Omental fat pad (tissue), 4 donors: ENCODE measurements around the gene CELF2. TPM values are rescaled to one million over a fixed set of nuclear protein-coding genes. Genes with fewer than 3 reads are reported as not detected.

Experiments
- ATAC-seq: fragments of 150-250 bp; one replicate; pipeline ENCODE4 v1.9.1; 2016; ENCODE audit warnings: mild to moderate bottlenecking, moderate library complexity; ENCODE audit not compliant: low FRiP score
- DNase-seq: peaks from one replicate; pipeline ENCODE4 v3.0.0-alpha.2; 2019; ENCODE audit warnings: low spot score
- total RNA-seq, 4 donors: library from RNA; depleted of rRNA; stranded (reverse); fragments of >200 nt; gene quantifications; one replicate each; pipeline ENCODE4 v1.1.0, GENCODE V29; 2016
- TF ChIP-seq, protein P1 (sequence below), 3 donors: fragments of 450-650 bp; IDR thresholded peaks; one replicate each; pipeline ENCODE4 v1.5.1; 2016 to 2017; ENCODE audit warnings: antibody characterized with exemption in 3 of 3, mild to moderate bottlenecking in 3 of 3, moderate library complexity in 2 of 3

The CELF2 gene
- total RNA-seq, 4 donors from 2014 or later = 81.7 to 116 (median 104) TPM

DNA sequence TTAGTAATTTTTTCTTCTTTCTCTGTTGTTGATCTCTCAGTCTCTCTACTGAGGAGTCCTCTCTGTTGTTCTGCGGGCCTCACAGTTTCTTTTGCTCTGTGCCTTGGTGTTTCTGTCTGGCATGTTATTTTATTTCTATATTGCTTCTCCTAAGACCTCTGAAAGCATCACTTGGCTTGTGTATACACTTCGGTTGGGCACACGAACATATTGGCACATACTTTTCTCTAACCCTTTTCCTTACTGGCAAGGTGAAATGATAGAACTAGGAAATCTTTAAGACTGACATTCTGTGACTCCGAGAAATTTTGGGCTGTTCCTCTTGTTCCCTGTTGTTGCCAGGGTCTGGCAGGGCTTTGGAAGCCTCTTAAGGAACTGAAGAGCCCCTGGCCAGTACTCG is 148.9 kb downstream of the CELF2 start:
- ATAC-seq (no peak), DNase-seq (no peak)
- TF ChIP-seq, protein P1, sequence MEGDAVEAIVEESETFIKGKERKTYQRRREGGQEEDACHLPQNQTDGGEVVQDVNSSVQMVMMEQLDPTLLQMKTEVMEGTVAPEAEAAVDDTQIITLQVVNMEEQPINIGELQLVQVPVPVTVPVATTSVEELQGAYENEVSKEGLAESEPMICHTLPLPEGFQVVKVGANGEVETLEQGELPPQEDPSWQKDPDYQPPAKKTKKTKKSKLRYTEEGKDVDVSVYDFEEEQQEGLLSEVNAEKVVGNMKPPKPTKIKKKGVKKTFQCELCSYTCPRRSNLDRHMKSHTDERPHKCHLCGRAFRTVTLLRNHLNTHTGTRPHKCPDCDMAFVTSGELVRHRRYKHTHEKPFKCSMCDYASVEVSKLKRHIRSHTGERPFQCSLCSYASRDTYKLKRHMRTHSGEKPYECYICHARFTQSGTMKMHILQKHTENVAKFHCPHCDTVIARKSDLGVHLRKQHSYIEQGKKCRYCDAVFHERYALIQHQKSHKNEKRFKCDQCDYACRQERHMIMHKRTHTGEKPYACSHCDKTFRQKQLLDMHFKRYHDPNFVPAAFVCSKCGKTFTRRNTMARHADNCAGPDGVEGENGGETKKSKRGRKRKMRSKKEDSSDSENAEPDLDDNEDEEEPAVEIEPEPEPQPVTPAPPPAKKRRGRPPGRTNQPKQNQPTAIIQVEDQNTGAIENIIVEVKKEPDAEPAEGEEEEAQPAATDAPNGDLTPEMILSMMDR (IDR thresholded peaks at IDR 0.05) = no peak

DNA sequence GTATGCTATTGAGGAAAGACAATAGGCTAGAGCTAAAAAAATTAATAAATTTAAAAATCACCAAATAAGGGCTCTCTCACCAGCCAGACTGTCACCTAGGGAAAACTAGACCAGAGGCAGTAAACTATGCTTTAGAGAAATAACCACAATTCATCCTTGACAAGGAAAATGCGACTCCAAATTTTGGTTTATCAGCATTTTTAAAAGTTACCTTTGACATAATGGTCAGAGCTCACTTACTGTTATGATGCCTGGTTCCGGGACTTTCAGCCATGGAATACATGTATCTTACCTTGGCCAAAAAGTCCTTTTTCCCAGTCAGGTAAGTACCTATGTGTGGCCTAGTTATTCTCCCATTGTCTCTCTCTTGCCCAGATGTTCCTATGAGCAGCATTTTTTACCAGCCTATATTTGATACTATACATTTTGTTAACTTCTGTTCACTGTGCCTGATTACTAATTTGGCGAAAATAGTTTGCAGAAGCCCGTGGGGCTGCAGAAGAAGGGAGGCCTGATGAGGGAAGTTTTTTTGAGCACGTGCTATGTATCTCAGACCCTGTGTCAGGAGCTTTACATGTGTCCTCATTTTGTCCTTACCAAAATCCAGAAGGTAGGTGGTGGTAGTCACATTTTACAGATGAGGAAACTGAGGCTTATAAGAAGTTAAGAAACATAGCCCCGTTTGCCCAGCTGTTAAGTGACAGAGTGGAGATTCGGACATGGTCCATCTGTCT is 149.7 kb downstream of the CELF2 start:
- TF ChIP-seq, protein P1 (IDR thresholded peaks at IDR 0.05) = no peak
- ATAC-seq (no peak), DNase-seq (no peak)

DNA sequence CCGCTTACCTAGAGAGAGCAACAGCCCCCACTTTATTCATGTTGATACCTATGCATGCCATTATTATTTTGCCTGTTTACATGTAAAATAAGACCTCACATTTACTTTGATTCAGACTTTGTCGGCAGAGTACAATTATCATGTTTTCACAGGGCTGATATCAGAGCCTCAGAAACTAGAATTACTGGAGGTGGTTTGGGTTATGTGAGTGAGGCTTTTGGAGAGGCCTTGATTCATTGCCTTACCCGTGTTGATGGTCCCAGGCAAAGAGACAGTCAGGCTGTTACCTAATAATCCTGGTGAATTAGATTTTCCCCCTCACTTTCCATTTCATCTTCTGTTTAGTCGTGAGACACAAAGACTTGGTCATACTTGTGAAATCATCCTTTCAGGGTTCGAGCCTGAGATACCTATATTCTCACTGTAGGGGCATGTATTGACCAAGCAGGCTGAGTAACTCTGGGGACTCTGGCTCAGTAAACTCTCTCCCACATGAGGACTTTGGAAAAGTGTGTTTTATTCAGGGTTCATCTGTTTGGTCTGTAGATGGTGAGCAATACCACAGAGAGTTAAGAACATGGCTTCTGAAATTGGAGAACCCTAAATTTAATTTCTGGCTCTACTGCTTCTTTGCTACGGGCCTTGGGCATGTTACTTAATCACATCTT is 150.9 kb downstream of the CELF2 start:
- TF ChIP-seq, protein P1 (IDR thresholded peaks at IDR 0.05) = no peak
- no peak for DNase-seq
- no peak for ATAC-seq

DNA sequence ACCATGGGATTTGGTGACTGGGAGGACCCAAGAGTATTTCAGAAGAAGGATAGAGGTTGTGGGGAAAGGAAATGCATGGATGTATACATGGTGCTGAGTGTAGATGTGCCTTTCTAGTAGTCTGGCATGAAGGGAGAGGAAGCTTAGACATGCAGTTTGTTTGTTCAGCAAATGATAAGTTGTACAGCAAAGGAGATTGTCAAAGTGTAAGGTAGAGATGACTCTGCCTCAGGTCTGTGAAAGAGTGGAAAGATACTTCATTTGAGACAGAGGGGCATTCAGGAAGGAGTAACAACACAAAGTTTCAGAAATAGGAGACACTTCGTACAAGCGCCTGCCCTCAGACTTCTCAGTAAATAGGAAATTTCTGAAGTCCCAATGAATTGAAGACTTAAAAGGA is 152.3 kb downstream of the CELF2 start:
- no peak for ATAC-seq
- TF ChIP-seq, protein P1 (IDR thresholded peaks at IDR 0.05) = no peak
- DNase-seq = no peak

DNA sequence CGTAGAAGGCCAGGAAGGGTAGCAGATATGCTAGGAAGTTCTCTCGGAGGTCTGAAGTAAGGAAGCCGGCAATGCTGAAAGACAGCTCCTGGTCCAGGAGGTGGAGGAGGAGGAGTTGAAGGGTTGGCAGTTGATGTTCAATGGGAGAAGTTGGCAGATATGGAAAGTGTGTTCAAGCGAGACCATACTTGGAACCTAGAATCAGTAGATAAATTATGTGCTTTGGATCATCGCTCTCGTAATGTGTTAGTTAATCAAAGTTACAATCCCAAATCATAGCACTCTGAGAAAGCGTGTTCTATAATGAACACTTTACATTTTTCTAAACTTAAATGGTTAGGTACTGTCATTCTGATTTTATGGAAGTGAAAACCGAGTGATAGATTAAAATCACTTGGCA is 152.9 kb downstream of the CELF2 start:
- TF ChIP-seq, protein P1 (IDR thresholded peaks at IDR 0.05) = no peak
- ATAC-seq (no peak), DNase-seq (no peak)

DNA sequence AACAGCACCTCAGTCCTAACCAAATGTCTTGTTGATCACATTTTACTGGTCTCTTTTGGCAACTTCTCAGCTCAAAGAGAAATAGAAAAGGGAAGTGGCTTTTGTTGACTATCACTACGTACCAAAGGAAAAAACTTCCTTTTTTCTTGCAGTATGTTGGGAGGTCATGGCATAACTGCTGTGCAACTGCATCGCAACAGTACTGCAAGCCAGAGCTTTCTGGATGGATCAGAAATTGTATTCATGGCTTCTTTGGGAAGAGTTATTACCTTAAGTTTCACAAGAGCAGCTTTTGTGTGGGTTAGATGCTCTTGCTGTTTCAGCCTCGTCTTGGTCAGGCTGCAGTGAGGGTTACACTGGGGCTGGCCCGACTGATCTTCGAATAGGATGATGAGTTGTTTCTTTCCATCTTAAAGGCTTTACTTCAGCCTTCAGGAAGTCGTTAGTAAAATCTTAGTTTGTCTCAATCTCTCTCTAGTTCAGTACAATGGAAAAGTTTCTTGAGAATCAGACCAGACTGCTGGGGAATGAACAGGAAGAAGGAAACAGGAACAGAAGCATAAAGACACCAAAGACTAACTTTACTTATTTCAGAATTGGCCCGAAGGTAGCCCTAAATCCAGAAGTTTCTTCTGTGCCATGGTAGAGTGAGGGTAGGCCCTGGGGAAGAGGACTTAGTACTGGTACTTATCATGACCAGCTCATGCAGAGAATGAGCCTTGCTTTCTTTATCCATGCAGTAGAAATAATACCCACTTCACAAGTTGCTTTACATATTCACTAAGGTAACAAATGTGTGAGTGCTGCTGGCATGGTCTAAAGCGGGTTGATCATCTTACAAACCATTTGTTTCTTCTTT is 153.6 kb downstream of the CELF2 start:
- TF ChIP-seq, protein P1 (IDR thresholded peaks at IDR 0.05) = no peak
- no peak for ATAC-seq
- DNase-seq = no peak
